ENCODE results near the gene KCNH8. TPM values are rescaled to one million over a fixed set of nuclear protein-coding genes. Genes with fewer than 3 reads are reported as not detected.

Gene KCNH8
- polyA plus RNA-seq, 3 donors: 0.03 TPM; not detected in 2

- peak overlapping the region in 2 of 7 donors; percentile 2 to 8 for H3K27ac Mint-ChIP-seq
- DNase-seq: no peak
- H3K4me3 Mint-ChIP-seq: no peak overlapping the region
- no peak overlapping the region for H3K4me2 ChIP-seq (replicated peaks; ENCODE audit: extremely low read depth, low read length, poor library complexity, severe bottlenecking)
- no peaks in the 10 kb centered on the region for H3K9me3 Mint-ChIP-seq
- H3K27me3 ChIP-seq (ENCODE audit: control insufficient read depth in 2 of 2, insufficient read depth in 2 of 2, low read length in 2 of 2): no peaks in the 10 kb centered on the region
- no peaks in the 10 kb centered on the region for H3K36me3 ChIP-seq (replicated peaks in 1 of 2; ENCODE audit: control insufficient read depth in 1 of 2, insufficient read depth in 2 of 2, low read length in 2 of 2)
- H3K9ac ChIP-seq (ENCODE audit: insufficient read depth, low read length, poor library complexity, severe bottlenecking): no peak overlapping the region
- H3K27me3 Mint-ChIP-seq (ENCODE audit: low read depth in 3 of 3): no peaks in the 10 kb centered on the region
- no CpG with 5 or more reads among the region's 4 CpGs for WGBS (ENCODE audit: insufficient coverage)
- no peaks in the 10 kb centered on the region for H3K79me2 ChIP-seq (ENCODE audit: insufficient read depth, low read length)
- H3K4me1 Mint-ChIP-seq: peaks cover 16% of the 10 kb centered on the region
- H3K4me1 ChIP-seq (ENCODE audit: control insufficient read depth in 1 of 2, insufficient read depth in 2 of 2, low read length in 2 of 2): peaks cover 0 to 4% of the 10 kb centered on the region in 2 donors
- no peak overlapping the region for H3K27ac ChIP-seq (ENCODE audit: low read depth in 1 of 2, low read length in 2 of 2)
- TF ChIP-seq CTCF (IDR thresholded peaks at IDR 0.05): peak; percentile 23
- H3K4me3 ChIP-seq (replicated peaks in 1 of 3; ENCODE audit: low read depth in 2 of 3, low read length in 3 of 3): no peak overlapping the region
- H4K20me1 ChIP-seq (ENCODE audit: insufficient read depth, low read length): no peaks in the 10 kb centered on the region
- intact Hi-C loops (cut with micrococcal nuclease): no loop called here
- no peak overlapping the region for H2AFZ ChIP-seq (ENCODE audit: insufficient read depth, low read depth, low read length, poor library complexity, severe bottlenecking)
- no peaks in the 10 kb centered on the region for H3K9me3 ChIP-seq (replicated peaks in 1 of 2; ENCODE audit: control insufficient read depth in 1 of 2, insufficient read depth in 1 of 2, low read length in 2 of 2)
- H3K36me3 Mint-ChIP-seq: no peaks in the 10 kb centered on the region
Observed at GRCh38 chr3:19543212-19543841, 395.0 kb downstream of the KCNH8 start.

- Histone ChIP-seq H3K9me3 (replicated peaks in 1 of 2; ENCODE audit: control insufficient read depth in 1 of 2, insufficient read depth in 1 of 2, low read length in 2 of 2) (no peaks in the 10 kb centered on the region), H3K36me3 (replicated peaks in 1 of 2; ENCODE audit: control insufficient read depth in 1 of 2, insufficient read depth in 2 of 2, low read length in 2 of 2) (no peaks in the 10 kb centered on the region), H3K27ac (ENCODE audit: low read depth in 1 of 2, low read length in 2 of 2) (no peak overlapping the region), H3K4me3 (replicated peaks in 1 of 3; ENCODE audit: low read depth in 2 of 3, low read length in 3 of 3) (no peak overlapping the region), H2AFZ (ENCODE audit: insufficient read depth, low read depth, low read length, poor library complexity, severe bottlenecking) (no peak overlapping the region), H3K79me2 (ENCODE audit: insufficient read depth, low read length) (no peaks in the 10 kb centered on the region), H3K9ac (ENCODE audit: insufficient read depth, low read length, poor library complexity, severe bottlenecking) (no peak overlapping the region), H3K4me2 (replicated peaks; ENCODE audit: extremely low read depth, low read length, poor library complexity, severe bottlenecking) (no peak overlapping the region), H3K4me1 (ENCODE audit: control insufficient read depth in 1 of 2, insufficient read depth in 2 of 2, low read length in 2 of 2) (no peaks in the 10 kb centered on the region), H3K27me3 (ENCODE audit: control insufficient read depth in 2 of 2, insufficient read depth in 2 of 2, low read length in 2 of 2) (no peaks in the 10 kb centered on the region), H4K20me1 (ENCODE audit: insufficient read depth, low read length) (no peaks in the 10 kb centered on the region)
- H3K27ac Mint-ChIP-seq: no peak overlapping the region
- TF ChIP-seq CTCF (IDR thresholded peaks at IDR 0.05): no peak
- H3K4me1 Mint-ChIP-seq: peaks cover 4% of the 10 kb centered on the region
- no peak for DNase-seq
- intact Hi-C loops (cut with micrococcal nuclease): no loop called here
- H3K9me3 Mint-ChIP-seq: peaks cover 0 to 12% (median 0%) of the 10 kb centered on the region in 7 donors
- no peak overlapping the region for H3K4me3 Mint-ChIP-seq
- WGBS (ENCODE audit: insufficient coverage): no CpG with 5 or more reads among the region's 2 CpGs
- no peaks in the 10 kb centered on the region for H3K36me3 Mint-ChIP-seq
- H3K27me3 Mint-ChIP-seq (ENCODE audit: low read depth in 3 of 3): peaks cover 0 to 2% (median 0%) of the 10 kb centered on the region in 3 donors
Observed at GRCh38 chr3:19547665-19548464, 399.6 kb downstream of the KCNH8 start.
